VCaP (cell line): Measurements from ENCODE around the gene METTL22.

ENCODE experiments used
- H3K27ac ChIP-seq: fragments of 450-650 bp; 2 replicates; pipeline ENCODE4 v1.5.1; 2017
- TF ChIP-seq, protein P1 (sequence below): fragments of 450-650 bp; conservative IDR thresholded peaks from 2 replicates; pipeline ENCODE4 v1.5.1; 2017; ENCODE audit warnings: mild to moderate bottlenecking, moderate library complexity

Gene METTL22

DNA sequence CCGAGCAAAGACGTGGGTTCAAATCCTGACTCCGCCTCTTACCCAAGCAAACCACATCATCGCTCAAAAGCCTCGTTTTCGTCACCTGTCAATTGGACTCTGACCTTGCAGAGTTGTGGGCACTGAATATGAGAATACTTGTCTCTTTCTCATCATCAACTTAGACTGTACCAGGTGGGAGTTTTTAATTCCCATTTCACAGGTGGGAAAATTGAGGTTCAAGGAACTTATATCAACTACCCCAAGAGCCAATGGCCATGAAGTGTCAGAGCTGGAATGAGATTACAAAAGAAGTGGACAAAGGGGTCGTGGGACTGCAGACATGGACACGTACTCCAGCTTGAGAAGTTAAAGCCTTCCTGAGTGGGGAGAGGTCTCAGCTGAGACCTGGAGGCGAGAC is 41.9 kb upstream of the METTL22 start:
- TF ChIP-seq, protein P1, sequence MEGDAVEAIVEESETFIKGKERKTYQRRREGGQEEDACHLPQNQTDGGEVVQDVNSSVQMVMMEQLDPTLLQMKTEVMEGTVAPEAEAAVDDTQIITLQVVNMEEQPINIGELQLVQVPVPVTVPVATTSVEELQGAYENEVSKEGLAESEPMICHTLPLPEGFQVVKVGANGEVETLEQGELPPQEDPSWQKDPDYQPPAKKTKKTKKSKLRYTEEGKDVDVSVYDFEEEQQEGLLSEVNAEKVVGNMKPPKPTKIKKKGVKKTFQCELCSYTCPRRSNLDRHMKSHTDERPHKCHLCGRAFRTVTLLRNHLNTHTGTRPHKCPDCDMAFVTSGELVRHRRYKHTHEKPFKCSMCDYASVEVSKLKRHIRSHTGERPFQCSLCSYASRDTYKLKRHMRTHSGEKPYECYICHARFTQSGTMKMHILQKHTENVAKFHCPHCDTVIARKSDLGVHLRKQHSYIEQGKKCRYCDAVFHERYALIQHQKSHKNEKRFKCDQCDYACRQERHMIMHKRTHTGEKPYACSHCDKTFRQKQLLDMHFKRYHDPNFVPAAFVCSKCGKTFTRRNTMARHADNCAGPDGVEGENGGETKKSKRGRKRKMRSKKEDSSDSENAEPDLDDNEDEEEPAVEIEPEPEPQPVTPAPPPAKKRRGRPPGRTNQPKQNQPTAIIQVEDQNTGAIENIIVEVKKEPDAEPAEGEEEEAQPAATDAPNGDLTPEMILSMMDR, result no peak
- no peak overlapping the region for H3K27ac ChIP-seq

DNA sequence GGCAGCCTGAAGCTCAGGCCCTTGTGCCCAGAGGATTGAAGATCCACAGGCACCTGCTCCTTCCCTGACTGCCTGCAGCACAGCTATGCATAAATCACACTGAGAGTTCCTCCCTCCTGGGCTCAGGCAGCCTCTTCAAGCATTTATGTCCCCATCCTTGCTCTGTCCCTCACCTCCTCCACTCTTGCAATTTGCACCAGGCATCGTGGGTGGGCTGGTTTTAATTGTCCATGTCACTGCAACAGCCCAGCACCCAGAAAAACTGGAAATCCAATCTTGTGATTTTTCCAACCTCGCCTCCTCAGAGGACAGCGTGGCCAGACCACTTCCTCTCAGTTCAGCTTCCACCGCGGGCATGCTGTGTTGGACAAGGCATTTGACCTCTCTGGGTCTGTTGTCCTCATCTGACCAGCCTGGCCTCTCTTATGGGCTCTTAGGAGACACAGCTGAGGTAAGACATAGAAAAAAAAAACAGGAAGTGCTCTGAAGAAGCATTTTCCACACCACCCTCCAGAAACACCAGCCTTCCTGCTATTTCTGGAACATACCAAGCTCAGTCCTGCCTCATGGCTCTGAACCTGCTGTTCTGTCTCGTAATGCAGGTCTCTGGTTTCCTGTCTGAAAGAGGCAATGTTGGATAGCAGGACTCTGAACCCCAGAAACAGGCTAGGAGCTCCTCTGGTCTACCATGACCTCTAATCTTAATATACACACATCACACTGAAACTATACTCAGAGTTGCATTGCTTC is 39.5 kb upstream of the METTL22 start:
- TF ChIP-seq, protein P1, result no peak
- H3K27ac ChIP-seq, result no peak overlapping the region

DNA sequence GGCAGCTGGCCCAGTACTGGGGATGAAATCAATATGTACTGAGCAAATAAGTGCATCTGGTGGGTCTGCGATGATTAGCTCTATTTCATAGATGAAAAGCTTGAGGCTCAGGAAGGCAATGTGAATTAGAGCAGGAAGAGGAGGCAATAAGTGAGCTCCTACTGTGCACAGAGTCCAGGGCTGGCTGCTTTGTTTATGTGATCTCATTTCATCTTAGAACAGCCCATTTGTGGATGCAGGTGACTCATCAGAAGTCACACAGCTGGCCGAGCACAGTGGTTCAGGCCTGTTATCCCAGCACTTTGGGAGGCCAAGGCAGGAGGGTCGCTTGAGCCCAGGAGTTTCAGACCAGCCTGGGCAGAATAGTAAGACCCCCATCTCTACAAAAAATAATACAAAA is 38.3 kb upstream of the METTL22 start:
- TF ChIP-seq, protein P1, result no peak
- no peak overlapping the region for H3K27ac ChIP-seq

DNA sequence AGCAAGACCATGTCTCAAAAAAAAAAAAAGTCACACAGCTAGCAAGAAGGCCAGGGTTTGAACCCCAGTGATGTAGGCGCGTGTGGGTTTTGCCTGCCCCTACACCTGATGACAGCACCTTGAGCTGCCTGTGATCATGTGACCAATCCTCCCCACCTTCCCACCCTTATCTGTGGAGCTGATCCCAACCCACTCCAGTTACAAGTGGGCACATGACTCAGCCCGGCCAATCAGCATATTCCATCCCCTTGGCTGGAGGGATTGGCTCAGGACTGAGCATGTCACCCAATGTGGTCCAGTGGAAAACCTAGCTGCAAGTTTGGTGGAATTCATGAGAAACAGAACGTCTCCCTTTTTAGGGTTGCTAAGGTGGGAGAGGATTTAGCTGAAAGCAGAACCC is 37.8 kb upstream of the METTL22 start:
- TF ChIP-seq, protein P1, result no peak
- no peak overlapping the region for H3K27ac ChIP-seq

- TF ChIP-seq, protein P1, result no peak
- no peak overlapping the region for H3K27ac ChIP-seq
Observed at GRCh38 chr16:8585041-8585440, 36.5 kb upstream of the METTL22 start.

DNA sequence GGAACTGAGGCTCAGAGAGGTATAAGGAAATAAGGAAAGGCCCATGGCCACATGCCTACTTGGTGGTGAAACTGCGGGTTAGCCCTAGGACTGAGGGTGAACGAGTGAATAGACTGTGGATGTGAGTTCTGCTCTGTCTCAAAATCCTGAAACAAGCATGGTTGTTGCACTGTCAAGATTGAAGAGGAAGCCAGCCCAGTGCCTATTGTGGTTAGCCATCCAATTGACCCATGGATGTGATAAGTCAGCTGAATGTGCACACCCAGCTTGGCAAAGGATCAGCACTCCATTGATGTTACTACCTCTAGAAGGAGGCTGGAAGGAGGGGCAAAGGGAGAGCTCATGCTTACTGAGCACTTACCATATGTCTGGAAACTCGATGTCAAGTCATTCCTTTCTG is 35.6 kb upstream of the METTL22 start:
- TF ChIP-seq, protein P1, result no peak
- H3K27ac ChIP-seq, result no peak overlapping the region

- no peak overlapping the region for H3K27ac ChIP-seq
- TF ChIP-seq, protein P1, result no peak
Observed at GRCh38 chr16:8587065-8587464, 34.4 kb upstream of the METTL22 start.
